Smooth muscle cell (in vitro differentiated cells): ENCODE data around the gene ANK3. TPM values are rescaled to one million over a fixed set of nuclear protein-coding genes. Genes with fewer than 3 reads are reported as not detected.
A peak's percentile ranks its signal among the peaks of the same experiment; 100 is the strongest.

Source experiments
- DNase-seq: peaks from one replicate; lab custom pipeline; 2025; ENCODE audit not compliant: unreplicated experiment; lab: John Stamatoyannopoulos, UW
- H2AFZ ChIP-seq: fragments of 200-600 bp; sonication (generic); 2 replicates; pipeline ENCODE4 v1.6.0; 2016; ENCODE audit warnings: antibody characterized with exemption, low read depth, mild to moderate bottlenecking
- H3F3A ChIP-seq: fragments of 200-600 bp; sonication (generic); 2 replicates; pipeline ENCODE4 v1.6.0; 2017; ENCODE audit warnings: antibody characterized with exemption, low read depth
- H3K27ac ChIP-seq: fragments of 200-600 bp; sonication (generic); 2 replicates; pipeline ENCODE4 v1.5.1; 2016; ENCODE audit warnings: low read depth, mild to moderate bottlenecking
- H3K27me3 ChIP-seq: fragments of 200-600 bp; sonication (generic); 2 replicates; pipeline ENCODE4 v1.6.1; 2016; ENCODE audit warnings: low read depth, mild to moderate bottlenecking
- H3K36me3 ChIP-seq: fragments of 200-600 bp; sonication (generic); 2 replicates; pipeline ENCODE4 v1.5.1; 2016; ENCODE audit warnings: low read depth
- H3K4me1 ChIP-seq: fragments of 200-600 bp; sonication (generic); 2 replicates; pipeline ENCODE4 v1.5.1; 2016; ENCODE audit warnings: low read depth
- H3K4me2 ChIP-seq: fragments of 200-600 bp; sonication (generic); 2 replicates; pipeline ENCODE4 v1.6.0; 2016; ENCODE audit warnings: mild to moderate bottlenecking
- H3K4me3 ChIP-seq: fragments of 200-600 bp; sonication (generic); 2 replicates; pipeline ENCODE4 v1.5.1; 2016; ENCODE audit warnings: mild to moderate bottlenecking
- H3K79me2 ChIP-seq: fragments of 200-600 bp; sonication (generic); 2 replicates; pipeline ENCODE4 v1.6.0; 2016; ENCODE audit warnings: low read depth, mild to moderate bottlenecking
- H3K9ac ChIP-seq: fragments of 200-600 bp; sonication (generic); 2 replicates; pipeline ENCODE4 v1.6.0; 2016; ENCODE audit warnings: low read depth
- H3K9me3 ChIP-seq: fragments of 200-600 bp; sonication (generic); replicated peaks from 2 replicates; pipeline ENCODE4 v1.5.1; 2016; ENCODE audit warnings: low read depth
- H4K20me1 ChIP-seq: fragments of 200-600 bp; sonication (generic); 2 replicates; pipeline ENCODE4 v1.6.0; 2016; ENCODE audit warnings: low read depth
- WGBS: methylation state at CpG from one replicate; pipeline ENCODE4 v1.1.7; 2016; ENCODE audit warnings: low lambda C conversion rate; 5-methylcytosine and 5-hydroxymethylcytosine counted together
- polyA plus RNA-seq: library from polyadenylated mRNA; unstranded; fragments of >200 nt; fragmentation: Nextera tagmentation; extraction: Ambion mirVana; gene quantifications from 2 replicates; pipeline ENCODE4 v1.2.1, GENCODE V29; 2016
- total RNA-seq: library from RNA; depleted of rRNA; stranded (reverse); fragments of >200 nt; gene quantifications from 2 replicates; pipeline ENCODE4 v1.2.3, GENCODE V29; 2014
- TF ChIP-seq, protein P1 (sequence below): fragments of 200-600 bp; sonication (generic); IDR thresholded peaks from 2 replicates; pipeline ENCODE4 v1.5.1; 2017; ENCODE audit warnings: borderline replicate concordance, mild to moderate bottlenecking, antibody characterized with exemption; ENCODE audit not compliant: insufficient read depth, poor library complexity, severe bottlenecking

Gene ANK3
- total and polyA plus RNA-seq, 2 experiments from 2014 or later: 28.2 to 85.5 TPM

DNA sequence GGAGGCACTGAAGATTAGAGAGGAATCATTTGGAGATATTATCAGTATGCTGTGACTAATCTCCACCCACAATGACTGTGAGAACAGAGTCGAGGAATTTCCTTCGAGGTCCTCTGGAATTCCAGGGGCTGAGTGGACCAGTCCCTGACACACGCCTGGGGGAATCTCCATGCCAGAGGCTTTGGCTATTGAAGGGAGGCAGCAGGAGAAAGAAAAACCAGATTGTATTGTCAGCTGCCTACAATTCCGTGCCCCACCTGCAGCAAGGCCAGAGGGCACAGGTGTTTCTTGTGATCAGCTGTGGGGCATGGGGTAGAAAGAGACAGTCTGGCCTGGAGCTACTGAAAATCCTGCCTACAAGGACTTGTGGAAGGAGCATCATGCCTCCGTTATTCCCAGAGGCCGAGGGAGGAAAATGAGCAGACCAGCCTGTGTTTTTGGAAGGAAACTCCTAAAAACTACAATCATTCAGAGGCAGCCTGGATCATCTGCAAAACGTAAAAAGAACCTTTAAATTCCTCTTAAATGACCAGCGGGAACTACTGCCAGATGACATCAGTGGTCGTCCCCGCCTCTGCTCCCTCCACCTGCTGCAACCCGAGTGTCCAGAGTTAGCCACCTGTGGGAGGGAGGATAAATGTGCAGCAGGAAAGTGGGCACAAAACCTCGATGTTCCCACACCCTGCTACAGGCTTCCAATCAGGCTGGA lies 25.4 kb upstream of the ANK3 start:
- Histone ChIP-seq H3K9me3 (no peaks in the 10 kb centered on the region), H3K27me3 (no peaks in the 10 kb centered on the region), H2AFZ (no peak overlapping the region), H3K27ac (peak overlapping the region; percentile 72), H3K79me2 (no peaks in the 10 kb centered on the region), H3K9ac (no peak overlapping the region), H3K4me3 (no peak overlapping the region), H3K4me2 (peak overlapping the region; percentile 74), H3K4me1 (peaks cover 7% of the 10 kb centered on the region), H3K36me3 (no peaks in the 10 kb centered on the region), H4K20me1 (peaks cover 17% of the 10 kb centered on the region), H3F3A (peaks cover 3% of the 10 kb centered on the region)
- WGBS: 31% methylated on average over 12 of the region's 12 CpGs
- DNase-seq: no peak
- TF ChIP-seq, protein P1, sequence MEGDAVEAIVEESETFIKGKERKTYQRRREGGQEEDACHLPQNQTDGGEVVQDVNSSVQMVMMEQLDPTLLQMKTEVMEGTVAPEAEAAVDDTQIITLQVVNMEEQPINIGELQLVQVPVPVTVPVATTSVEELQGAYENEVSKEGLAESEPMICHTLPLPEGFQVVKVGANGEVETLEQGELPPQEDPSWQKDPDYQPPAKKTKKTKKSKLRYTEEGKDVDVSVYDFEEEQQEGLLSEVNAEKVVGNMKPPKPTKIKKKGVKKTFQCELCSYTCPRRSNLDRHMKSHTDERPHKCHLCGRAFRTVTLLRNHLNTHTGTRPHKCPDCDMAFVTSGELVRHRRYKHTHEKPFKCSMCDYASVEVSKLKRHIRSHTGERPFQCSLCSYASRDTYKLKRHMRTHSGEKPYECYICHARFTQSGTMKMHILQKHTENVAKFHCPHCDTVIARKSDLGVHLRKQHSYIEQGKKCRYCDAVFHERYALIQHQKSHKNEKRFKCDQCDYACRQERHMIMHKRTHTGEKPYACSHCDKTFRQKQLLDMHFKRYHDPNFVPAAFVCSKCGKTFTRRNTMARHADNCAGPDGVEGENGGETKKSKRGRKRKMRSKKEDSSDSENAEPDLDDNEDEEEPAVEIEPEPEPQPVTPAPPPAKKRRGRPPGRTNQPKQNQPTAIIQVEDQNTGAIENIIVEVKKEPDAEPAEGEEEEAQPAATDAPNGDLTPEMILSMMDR: no peak

DNA sequence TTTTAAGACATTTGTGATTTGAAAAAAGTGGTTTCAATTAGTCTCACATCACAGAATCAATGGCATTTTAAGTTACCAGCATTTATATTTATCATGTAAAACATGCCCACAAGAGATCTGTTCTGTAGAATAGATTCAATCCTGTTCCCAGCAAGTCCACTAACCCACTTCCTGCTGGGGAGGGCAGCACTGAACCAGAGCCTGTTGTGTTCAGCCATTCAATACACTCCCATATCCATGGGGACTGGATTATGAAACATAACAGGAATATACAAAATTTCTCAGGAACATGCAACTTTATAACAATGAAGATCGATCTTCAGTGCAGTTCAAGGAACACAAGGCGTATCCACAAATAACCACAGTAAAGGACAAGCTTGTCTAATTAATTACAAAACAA lies 24.4 kb upstream of the ANK3 start:
- H3K79me2 ChIP-seq: no peaks in the 10 kb centered on the region
- H4K20me1 ChIP-seq: peaks cover 17% of the 10 kb centered on the region
- H3K36me3 ChIP-seq: no peaks in the 10 kb centered on the region
- H3K4me2 ChIP-seq: peak overlapping the region; percentile 42
- no peak overlapping the region for H3K9ac ChIP-seq
- no peaks in the 10 kb centered on the region for H3K9me3 ChIP-seq
- TF ChIP-seq, protein P1: no peak
- WGBS: 90% methylated on average over 2 of the region's 2 CpGs
- peaks cover 3% of the 10 kb centered on the region for H3F3A ChIP-seq
- H3K27me3 ChIP-seq: no peaks in the 10 kb centered on the region
- peak overlapping the region; percentile 45 for H3K27ac ChIP-seq
- H3K4me3 ChIP-seq: no peak overlapping the region
- H3K4me1 ChIP-seq: peaks cover 7% of the 10 kb centered on the region
- DNase-seq: no peak
- H2AFZ ChIP-seq: no peak overlapping the region

DNA sequence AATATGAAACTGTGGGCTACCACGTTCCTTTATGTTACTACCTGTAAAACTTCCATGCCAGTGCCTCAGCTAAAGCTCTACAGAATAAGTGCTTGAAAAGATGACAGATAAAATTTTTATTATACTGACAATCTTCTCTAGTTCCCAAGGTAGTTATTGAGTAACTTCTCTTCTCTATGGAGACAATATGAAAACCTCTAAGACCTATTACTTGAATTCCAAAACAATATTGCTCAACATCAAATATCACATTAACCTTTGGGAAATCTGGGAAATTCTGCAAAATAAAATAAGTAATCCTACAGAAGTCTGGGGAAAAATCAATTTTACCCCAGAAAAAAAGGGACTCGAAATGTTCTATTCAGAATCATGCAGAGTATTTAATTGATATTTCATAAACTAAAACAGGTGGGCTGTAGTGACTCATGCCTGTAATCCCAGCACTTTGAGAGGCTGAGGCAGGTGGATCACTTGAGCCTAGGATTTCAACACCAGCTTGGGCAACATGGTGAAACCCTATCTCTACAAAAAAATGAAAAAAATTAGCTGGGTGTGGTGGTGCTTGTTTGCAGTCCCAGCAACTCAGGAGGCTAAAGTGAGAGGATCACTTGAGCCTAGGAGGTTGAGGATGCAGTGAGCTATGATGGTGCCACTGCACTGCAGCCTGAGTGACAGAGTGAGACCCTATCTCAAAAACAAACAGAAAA lies 23.8 kb upstream of the ANK3 start:
- no peaks in the 10 kb centered on the region for H3K9me3 ChIP-seq
- H3K27ac ChIP-seq: no peak overlapping the region
- H3K4me2 ChIP-seq: no peak overlapping the region
- TF ChIP-seq, protein P1: no peak
- WGBS: 90% methylated on average over 2 of the region's 2 CpGs
- H4K20me1 ChIP-seq: peaks cover 17% of the 10 kb centered on the region
- H2AFZ ChIP-seq: no peak overlapping the region
- no peaks in the 10 kb centered on the region for H3K27me3 ChIP-seq
- H3K4me3 ChIP-seq: no peak overlapping the region
- no peaks in the 10 kb centered on the region for H3K79me2 ChIP-seq
- peaks cover 3% of the 10 kb centered on the region for H3F3A ChIP-seq
- no peaks in the 10 kb centered on the region for H3K36me3 ChIP-seq
- H3K9ac ChIP-seq: no peak overlapping the region
- peaks cover 7% of the 10 kb centered on the region for H3K4me1 ChIP-seq
- no peak for DNase-seq
